PC-3 (cell line): ENCODE measurements around the gene EARS2. TPM values are rescaled to one million over a fixed set of nuclear protein-coding genes. Genes with fewer than 3 reads are reported as not detected.
"Not testable (repeated sequence)": the region's sequence is repeated elsewhere in the genome, so short reads cannot be mapped to it uniquely, and the experiment has no call there.

Experiments used
- ATAC-seq: fragments of 200-7000 bp; cut with Tn5 transposase; 2 replicates; pipeline ENCODE4 v1.9.1; 2020; ENCODE audit warnings: mild to moderate bottlenecking, moderate library complexity
- BruUV-seq: library from RNA; stranded (reverse); fragments of 400-500 nt; replicated peaks from 2 replicates; lab custom pipeline; 2021; lab: Mats Ljungman, UMichigan
- CTCF ChIA-PET: fragments of 300-600 bp; sonication (Branson Sonifier 250); formaldehyde crosslinking; loops from one replicate; lab custom pipeline; 2022; ENCODE audit warnings: antibody characterized with exemption; lab: Charles Lee
- POLR2A ChIA-PET: fragments of 300-600 bp; sonication (Branson Sonifier 250); formaldehyde crosslinking; loops from one replicate; lab custom pipeline; 2022; ENCODE audit warnings: antibody characterized with exemption; ENCODE audit not compliant: unreplicated experiment; lab: Charles Lee
- DNase-seq: peaks from one replicate; pipeline ENCODE4 v3.0.0-alpha.2; 2015
- H2AFZ ChIP-seq: fragments of 300-600 bp; sonication (generic); 2 replicates; pipeline ENCODE4 v1.6.0; 2016; ENCODE audit warnings: antibody characterized with exemption, low read length
- H3F3A ChIP-seq: fragments of 300-600 bp; sonication (generic); one replicate; pipeline ENCODE4 v1.6.0; 2017; ENCODE audit warnings: antibody characterized with exemption, low read length, control low read depth, mild to moderate bottlenecking; ENCODE audit not compliant: unreplicated experiment
- H3K27ac ChIP-seq: fragments of 300-600 bp; sonication (generic); 2 replicates; pipeline ENCODE4 v1.5.1; 2016; ENCODE audit warnings: mild to moderate bottlenecking, low read length
- H3K27me3 ChIP-seq: fragments of 300-600 bp; sonication (generic); 2 replicates; pipeline ENCODE4 v1.6.1; 2016; ENCODE audit warnings: low read length, mixed read lengths
- H3K36me3 ChIP-seq: fragments of 300-600 bp; sonication (generic); 2 replicates; pipeline ENCODE4 v1.6.1; 2016; ENCODE audit warnings: low read depth, mixed run types, low read length, mixed read lengths
- H3K4me1 ChIP-seq: fragments of 300-600 bp; sonication (generic); 2 replicates; pipeline ENCODE4 v1.5.1; 2016; ENCODE audit warnings: low read length; ENCODE audit not compliant: insufficient read depth
- H3K4me2 ChIP-seq: fragments of 300-600 bp; sonication (generic); 2 replicates; pipeline ENCODE4 v1.6.0; 2016; ENCODE audit warnings: low read length
- H3K4me3 ChIP-seq: fragments of 300-600 bp; sonication (generic); 2 replicates; pipeline ENCODE4 v1.5.1; 2016; ENCODE audit warnings: mild to moderate bottlenecking, low read length, mixed read lengths
- H3K79me2 ChIP-seq: fragments of 300-600 bp; sonication (generic); 2 replicates; pipeline ENCODE4 v1.6.1; 2017; ENCODE audit warnings: low read length, mixed read lengths
- H3K9ac ChIP-seq: fragments of 300-600 bp; sonication (generic); 2 replicates; pipeline ENCODE4 v1.6.0; 2016; ENCODE audit warnings: mild to moderate bottlenecking, low read length
- H3K9me2 ChIP-seq: fragments of 300-600 bp; sonication (generic); replicated peaks from 2 replicates; pipeline ENCODE4 v1.6.1; 2016; ENCODE audit warnings: mixed run types, low read length, mixed read lengths
- H3K9me3 ChIP-seq: fragments of 300-600 bp; sonication (generic); 2 replicates; pipeline ENCODE4 v1.6.1; 2016; ENCODE audit warnings: low read length, mixed read lengths
- H4K20me1 ChIP-seq: fragments of 300-600 bp; sonication (generic); 2 replicates; pipeline ENCODE4 v1.6.1; 2016; ENCODE audit warnings: low read length, mixed read lengths
- EZH2 ChIP-seq: fragments of 300-600 bp; sonication (generic); IDR thresholded peaks from one replicate; pipeline ENCODE4 v1.6.1; 2017; ENCODE audit warnings: antibody characterized with exemption, mild to moderate bottlenecking, low read length; ENCODE audit not compliant: unreplicated experiment
- EZH2phosphoT487 ChIP-seq: fragments of 300-600 bp; sonication (generic); IDR thresholded peaks from 2 replicates; pipeline ENCODE4 v1.6.1; 2018; ENCODE audit warnings: mild to moderate bottlenecking, antibody characterized with exemption, low read length, borderline replicate concordance
- intact Hi-C: fragments of 100-400 bp; cut with micrococcal nuclease; formaldehyde crosslinking; loops from 2 replicates; pipeline ENCODE4 v1.9.0; 2023
- total RNA-seq: library from RNA; depleted of rRNA; stranded (reverse); fragments of >200 nt; gene quantifications from 2 replicates; pipeline ENCODE4 v1.2.3, GENCODE V29; 2014
- TF ChIP-seq, protein P1 (sequence below): fragments of 300-600 bp; sonication (generic); conservative IDR thresholded peaks from 2 replicates; pipeline ENCODE4 v1.5.1; 2017; ENCODE audit warnings: antibody characterized with exemption, low read depth, mild to moderate bottlenecking, low read length

EARS2 gene
- total RNA-seq, 1 experiment from 2014 or later: 23.7 TPM

DNA sequence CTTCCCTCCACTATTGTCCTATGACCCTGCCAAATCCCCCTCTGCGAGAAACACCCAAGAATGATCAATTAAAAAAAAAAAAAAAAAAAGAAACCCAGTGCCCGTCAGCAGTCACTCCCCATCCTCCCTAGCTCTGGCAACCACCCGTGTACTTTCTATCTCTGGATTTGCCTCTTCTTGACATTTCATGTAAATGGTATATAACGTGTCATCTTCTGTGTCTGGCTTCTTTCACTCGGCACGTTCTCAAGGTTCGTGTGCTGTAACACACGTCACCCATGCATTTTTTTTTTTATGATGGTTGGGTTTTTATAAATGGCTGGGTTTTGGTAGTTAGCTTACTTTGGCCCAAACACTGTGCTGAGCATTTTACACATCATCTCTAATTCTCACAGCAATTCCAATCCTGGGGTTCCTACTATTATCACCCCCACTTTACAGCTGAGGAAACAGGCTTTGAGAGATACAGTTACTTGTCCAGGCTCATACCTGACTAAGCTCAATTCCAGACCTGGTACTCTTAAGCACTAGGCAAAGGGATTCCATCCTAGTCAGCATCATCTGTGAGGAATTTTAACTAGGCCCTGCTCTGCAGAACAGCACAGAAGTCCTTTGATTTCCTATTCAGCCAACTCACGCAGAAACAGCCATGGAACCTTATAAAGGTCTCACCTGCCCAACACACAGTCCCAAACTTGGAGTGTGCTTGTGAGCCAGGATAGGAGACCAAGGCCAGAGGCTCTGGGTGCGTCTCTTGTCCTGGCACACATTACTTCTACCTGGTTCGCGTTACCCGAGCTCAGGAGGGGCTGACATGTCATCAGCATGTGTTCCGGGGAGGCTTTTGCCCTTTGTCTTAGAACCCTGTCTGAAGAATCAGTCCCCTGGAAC lies 27.3 kb upstream of the EARS2 start:
- Histone ChIP-seq H3K4me2 (no peak overlapping the region), H3K9ac (no peak overlapping the region), H4K20me1 (no peaks in the 10 kb centered on the region), H3K9me2 (no peaks in the 10 kb centered on the region), H3F3A (no peaks in the 10 kb centered on the region), H3K4me1 (no peaks in the 10 kb centered on the region), H3K9me3 (no peaks in the 10 kb centered on the region), H3K27me3 (no peaks in the 10 kb centered on the region), H3K36me3 (peaks cover 16% of the 10 kb centered on the region), H3K27ac (no peak overlapping the region), H3K79me2 (peaks cover 23% of the 10 kb centered on the region), H3K4me3 (no peak overlapping the region), H2AFZ (no peak overlapping the region)
- intact Hi-C loops: no loop called here
- DNase-seq: no peak
- ChIA-PET POLR2A (no interaction called here), CTCF (no interaction called here)
- TF ChIP-seq, protein P1, sequence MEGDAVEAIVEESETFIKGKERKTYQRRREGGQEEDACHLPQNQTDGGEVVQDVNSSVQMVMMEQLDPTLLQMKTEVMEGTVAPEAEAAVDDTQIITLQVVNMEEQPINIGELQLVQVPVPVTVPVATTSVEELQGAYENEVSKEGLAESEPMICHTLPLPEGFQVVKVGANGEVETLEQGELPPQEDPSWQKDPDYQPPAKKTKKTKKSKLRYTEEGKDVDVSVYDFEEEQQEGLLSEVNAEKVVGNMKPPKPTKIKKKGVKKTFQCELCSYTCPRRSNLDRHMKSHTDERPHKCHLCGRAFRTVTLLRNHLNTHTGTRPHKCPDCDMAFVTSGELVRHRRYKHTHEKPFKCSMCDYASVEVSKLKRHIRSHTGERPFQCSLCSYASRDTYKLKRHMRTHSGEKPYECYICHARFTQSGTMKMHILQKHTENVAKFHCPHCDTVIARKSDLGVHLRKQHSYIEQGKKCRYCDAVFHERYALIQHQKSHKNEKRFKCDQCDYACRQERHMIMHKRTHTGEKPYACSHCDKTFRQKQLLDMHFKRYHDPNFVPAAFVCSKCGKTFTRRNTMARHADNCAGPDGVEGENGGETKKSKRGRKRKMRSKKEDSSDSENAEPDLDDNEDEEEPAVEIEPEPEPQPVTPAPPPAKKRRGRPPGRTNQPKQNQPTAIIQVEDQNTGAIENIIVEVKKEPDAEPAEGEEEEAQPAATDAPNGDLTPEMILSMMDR: no peak
- TF ChIP-seq EZH2 (no peak), EZH2phosphoT487 (no peak)
- BruUV-seq: no TSS peak
- no peak for ATAC-seq

DNA sequence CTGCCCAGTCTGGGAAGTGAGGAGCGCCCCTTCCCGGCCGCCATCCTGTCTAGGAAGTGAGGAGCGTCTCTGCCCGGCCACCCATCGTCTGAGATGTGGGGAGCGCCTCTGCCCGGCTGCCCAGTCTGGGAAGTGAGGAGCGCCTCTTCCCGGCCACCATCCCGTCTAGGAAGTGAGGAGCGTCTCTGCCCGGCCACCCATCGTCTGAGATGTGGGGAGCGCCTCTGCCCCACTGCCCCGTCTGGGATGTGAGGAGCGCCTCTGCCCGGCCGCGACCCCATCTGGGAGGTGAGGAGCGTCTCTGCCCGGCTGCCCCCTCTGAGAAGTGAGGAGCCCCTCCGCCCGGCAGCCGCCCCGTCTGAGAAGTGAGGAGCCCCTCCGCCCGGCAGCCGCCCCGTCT lies 26.1 kb upstream of the EARS2 start:
- POLR2A ChIA-PET, intact Hi-C loops, H3K9me3 ChIP-seq, CTCF ChIA-PET, H4K20me1 ChIP-seq, H3K9me2 ChIP-seq, H3K4me2 ChIP-seq, H3F3A ChIP-seq, DNase-seq, H3K27me3 ChIP-seq, BruUV-seq, H3K27ac ChIP-seq, H3K4me1 ChIP-seq, H3K9ac ChIP-seq, H2AFZ ChIP-seq, H3K4me3 ChIP-seq, ATAC-seq: not testable (repeated sequence)
- H3K79me2 ChIP-seq: peaks cover 12% of the 10 kb centered on the region
- H3K36me3 ChIP-seq: peaks cover 16% of the 10 kb centered on the region

DNA sequence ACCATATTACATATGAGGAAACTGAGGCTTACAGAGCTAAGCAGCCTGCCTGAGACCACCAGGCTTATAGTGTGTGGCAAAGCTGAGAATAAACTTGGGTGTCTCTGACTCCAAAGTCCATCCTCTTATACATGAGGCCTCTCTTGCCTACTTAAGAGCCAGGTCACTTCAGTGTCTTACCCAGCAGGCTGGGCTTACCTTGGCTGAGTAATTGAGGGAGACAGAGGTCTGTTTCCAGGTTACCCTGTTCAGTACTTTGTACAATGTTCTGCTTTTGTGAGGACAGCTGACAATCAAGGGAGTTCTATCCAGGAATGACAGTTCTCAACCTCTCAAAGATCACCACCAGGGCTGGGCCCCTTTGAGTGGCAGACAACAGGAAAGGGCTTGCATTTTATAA lies 24.6 kb upstream of the EARS2 start:
- intact Hi-C loops: no loop called here
- no peak overlapping the region for H3K27ac ChIP-seq
- TF ChIP-seq EZH2: no peak
- no peak for TF ChIP-seq EZH2phosphoT487
- TF ChIP-seq, protein P1: no peak
- no peaks in the 10 kb centered on the region for H3K9me2 ChIP-seq
- H3K4me2 ChIP-seq: no peak overlapping the region
- H3F3A ChIP-seq: no peaks in the 10 kb centered on the region
- ChIA-PET POLR2A (no interaction called here), CTCF (no interaction called here)
- H4K20me1 ChIP-seq: no peaks in the 10 kb centered on the region
- H3K9me3 ChIP-seq: no peaks in the 10 kb centered on the region
- H3K4me3 ChIP-seq: no peak overlapping the region
- H3K4me1 ChIP-seq: no peaks in the 10 kb centered on the region
- ATAC-seq (no peak), DNase-seq (no peak)
- no TSS peak for BruUV-seq
- H3K79me2 ChIP-seq: no peaks in the 10 kb centered on the region
- H3K9ac ChIP-seq: no peak overlapping the region
- peaks cover 12% of the 10 kb centered on the region for H3K36me3 ChIP-seq
- H3K27me3 ChIP-seq: no peaks in the 10 kb centered on the region
- H2AFZ ChIP-seq: no peak overlapping the region
